Bone marrow (tissue), 2 donors: ENCODE measurements around the gene XRCC4.
A peak's percentile ranks its signal among the peaks of the same experiment; 100 is the strongest.

Experiments used
- DNase-seq, 2 donors: peaks; one replicate each; lab custom pipeline; 2025; lab: John Stamatoyannopoulos, UW

The XRCC4 gene

DNA sequence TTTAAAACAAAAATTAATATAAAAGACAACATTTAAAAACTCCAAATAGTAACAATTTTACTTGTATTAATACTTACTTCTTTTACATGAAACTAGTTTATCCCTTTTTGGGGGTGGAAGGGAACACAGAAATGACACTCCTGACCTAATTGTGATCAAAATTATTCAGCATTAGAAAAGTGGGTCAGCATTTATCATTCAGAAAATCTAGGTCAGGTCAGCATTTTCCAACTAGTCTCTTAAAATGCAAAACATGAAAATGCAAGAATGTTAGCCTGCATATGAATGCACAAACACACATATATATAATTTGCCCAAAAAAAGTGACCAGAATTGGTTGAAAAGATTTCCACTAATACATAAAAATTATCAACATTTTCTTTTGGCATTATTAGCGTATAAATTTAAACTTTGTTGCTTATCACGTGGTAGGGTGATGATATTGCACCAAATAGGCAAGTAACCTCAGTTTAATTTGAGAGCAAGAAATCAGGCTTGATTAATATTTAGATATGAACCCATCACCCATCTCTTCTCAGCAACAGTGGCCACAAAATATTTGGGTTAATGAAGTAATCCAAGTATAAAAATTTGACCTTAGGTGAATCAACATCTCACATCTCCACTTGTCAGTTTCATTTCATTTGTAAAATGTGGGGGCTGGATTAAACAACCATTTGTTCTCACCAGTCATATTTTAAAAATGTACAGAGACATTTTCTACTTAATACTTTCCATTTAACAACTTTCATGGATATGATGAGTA is 5.9 kb upstream of the XRCC4 start:
- no peak for DNase-seq

DNA sequence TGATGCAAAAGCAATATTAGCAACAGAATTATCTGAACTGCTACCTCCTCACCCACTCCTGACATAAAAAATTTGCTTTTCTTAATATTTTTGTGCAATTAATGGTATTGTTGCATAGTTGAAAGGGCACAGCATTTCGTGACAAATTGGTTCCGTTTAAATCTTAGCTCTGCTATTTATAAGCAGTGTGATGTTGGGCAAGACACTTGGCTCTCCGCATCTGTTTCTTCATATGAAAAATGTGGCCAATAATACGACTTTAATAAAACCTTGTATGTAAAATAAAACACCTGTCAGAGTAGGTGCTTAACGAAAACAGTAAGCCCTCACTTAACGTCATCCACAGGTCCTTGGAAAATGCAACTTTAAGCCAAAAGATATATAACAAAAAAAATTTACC is 4.4 kb upstream of the XRCC4 start:
- DNase-seq, result no peak

DNA sequence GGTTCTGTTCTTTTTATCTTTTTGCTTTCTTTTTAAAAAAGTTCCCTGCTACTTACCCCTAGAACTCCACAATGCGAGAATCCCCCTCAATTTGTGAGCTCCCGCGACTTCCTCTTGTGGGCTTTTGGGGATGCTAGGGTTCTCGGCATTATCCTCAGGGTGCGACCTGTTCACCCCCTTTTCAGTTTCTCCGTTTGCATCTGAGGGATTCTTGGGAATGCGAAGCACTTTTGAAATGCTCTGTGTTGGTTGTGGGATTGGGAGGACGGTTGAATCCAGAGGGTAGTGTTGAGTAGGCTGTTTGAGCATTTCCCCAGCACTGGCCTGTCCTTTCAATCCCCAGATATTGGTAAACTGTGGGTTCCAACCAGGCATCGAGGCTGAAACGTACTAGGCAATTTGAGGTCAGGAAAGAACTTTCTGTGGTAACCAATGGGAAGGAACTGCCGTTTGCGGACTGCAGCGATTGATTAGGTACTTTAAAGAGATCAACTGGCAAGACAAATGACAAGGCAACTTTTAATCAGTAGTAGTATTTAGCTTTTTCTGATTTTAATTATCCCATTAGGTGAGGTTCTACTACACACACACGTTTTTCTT is 415 bp downstream of the XRCC4 start:
- peak in 1 of 2 donors; percentile 63 for DNase-seq

DNA sequence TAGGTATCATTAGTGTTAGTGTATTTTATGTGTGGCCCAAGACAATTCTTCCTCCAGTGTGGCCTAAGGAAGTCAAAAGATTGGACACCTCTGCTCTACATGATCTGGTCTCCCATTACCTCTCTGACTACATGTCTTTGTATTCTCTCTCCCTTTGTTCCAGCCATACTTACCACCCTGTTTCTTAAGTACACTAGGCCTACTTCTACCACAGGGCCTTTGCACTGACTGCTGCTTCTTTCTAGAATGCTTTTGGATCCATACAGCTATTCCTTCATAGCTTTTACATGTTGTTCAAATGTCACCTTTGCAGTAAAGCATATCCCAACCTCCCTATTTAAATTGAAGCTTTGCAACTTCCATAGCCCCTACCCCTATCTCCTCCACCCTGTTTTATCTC is 5.4 kb downstream of the XRCC4 start:
- DNase-seq, result no peak

DNA sequence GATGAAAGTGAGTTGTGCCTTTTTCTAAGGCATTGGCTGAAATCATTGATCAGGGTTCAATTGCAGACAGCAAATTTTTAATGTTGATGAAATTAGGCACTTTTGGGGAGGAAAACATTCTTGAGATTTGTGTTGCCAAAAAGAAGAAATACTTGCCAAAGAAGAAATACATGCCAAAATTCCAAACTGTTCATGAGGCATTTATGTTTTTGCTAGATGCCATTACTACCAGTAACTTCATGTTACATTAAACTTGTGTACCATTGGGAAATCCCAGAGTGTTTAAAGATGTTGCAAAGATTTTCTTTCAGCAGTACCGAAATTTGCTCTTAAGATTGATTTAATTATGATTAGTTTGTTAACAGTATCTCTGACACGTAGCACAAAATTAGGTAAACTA is 7.0 kb downstream of the XRCC4 start:
- DNase-seq, result no peak

DNA sequence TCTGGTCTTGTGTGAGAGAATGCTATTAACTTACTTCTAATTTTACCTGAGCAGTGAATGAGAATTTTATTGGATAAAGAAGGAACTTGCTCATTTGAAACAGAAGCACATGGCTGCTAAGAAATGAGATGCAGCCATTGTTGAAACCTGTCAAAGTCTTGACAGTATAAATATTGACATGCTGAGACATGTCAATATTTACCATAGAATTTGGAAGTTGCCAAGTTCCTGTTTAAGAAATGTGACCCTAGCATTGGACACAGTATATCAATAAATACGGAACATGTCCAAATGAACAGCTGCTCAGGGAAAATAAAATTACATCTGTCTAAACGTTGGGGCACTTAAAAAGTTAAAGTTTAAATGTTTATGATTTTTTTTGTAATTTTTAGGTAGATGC is 7.8 kb downstream of the XRCC4 start:
- DNase-seq, result no peak

DNA sequence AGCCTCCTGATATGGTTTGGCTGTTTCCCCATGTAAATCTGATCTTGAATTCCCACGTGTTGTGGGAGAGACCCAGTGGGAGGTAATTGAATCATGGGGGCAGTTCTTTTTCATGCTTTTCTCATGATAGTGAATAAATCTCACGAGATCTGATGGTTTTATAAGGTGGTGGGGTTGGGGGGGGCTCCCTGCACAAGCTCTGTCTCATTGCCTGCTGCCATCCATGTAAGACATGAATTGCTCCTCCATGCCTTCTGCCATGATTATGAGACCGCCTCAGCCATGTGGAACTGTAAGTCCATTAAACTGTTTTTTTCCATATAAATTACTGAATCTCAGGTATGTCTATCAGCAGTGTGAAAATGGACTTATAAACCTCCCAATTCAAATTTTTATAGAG is 12.8 kb downstream of the XRCC4 start:
- DNase-seq, result no peak

DNA sequence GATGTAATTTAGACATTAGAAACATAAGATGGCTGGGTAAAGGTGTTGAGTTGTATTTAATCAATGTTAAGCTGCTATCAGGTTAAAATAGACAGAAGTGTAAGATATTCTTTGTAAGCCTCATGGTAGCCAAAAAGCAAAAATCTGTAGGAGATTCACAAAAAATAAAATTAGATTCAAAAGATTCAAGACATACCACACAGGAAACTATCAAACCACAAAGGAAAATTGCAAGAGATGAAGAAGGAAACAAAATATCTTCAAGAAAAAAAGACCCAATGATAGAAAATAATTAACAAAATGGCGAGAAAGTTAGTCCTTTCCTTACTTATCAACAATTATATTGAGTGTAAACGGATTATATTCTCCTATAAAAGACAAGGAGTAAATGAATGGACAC is 15.3 kb downstream of the XRCC4 start:
- DNase-seq, result no peak

DNA sequence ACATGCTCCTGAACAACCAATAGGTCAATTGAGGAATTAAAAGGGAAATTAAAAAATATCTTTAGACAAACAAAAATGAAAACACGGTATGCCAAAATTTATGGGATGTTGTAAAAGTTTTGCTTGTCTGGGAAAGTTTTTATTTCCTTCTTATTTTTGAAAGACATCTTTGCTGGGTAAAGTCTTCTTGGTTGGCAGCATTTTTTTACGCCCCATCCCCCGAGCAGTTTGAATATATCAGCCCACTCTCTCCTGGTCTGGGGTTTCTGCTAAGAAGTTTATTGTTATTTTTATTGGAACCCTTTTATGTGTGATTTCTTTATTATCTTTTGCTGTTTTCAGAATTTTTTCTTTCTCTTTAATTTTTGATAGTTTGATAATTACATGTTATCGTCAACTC is 16.3 kb downstream of the XRCC4 start:
- DNase-seq, result no peak

DNA sequence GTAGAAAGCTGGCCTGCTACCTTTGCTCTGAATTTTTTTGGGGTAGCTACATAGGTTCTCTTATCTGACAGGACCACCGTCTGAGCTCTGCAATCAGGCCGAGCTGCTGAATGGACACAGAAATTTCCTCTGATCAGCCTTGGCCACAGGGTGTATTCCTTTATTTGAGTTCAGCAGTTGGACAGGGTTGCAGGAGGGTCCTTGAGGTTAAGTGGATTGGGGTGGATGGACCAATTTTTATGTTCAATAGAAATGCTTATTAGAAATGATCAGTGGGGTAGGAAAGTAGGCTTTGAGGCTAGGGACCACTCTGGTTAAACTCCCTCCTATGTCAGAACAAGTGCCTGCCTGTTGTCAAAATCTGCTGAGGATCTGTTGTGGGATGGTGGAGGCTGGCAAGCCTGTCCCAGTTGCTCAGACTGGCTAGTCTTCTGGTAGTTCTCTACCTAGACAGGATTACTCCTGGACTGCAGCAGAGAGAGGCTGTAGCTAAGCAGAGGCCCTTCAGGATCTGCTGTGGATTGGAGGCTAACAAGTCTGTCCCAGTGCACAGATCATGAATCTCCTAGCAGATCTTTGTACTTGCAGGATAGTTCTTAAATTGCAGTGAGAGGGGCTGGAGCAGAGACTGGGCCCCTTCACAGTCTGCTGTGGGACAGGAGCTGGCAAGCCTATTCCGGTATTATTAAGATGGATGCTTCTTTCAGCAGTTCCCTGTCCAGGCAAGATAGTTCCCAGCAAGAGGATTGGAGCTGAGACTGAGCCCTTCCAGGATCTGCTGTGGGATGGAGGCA is 18.0 kb downstream of the XRCC4 start:
- no peak for DNase-seq

DNA sequence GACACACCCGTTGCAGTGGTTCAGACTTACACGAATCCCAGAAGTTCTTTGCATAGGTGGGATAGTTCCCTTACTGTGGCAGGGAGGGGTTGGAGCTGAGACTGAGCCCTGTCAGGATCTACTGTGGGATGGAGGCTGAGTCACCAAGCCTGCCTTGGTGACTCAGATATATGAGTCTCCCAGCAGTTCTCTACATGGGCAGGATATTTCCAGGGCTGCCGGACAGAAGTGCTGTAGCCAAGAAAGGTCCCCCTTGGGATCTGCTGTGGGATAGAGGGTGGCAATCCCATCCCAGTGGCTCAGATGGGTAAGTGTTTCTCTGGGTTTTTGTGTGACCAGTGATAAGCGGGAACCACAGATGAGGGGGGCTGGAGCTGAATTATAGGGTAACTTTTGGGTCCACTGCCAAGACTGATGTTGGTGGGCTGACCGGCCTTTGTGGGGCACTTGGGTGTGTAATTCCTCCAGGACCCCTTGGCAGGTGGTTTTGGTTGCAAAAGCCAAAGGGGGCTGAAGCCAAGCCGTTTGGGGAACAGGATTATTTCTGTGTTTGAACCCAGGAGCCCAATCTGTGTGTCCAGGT is 18.7 kb downstream of the XRCC4 start:
- no peak for DNase-seq

DNA sequence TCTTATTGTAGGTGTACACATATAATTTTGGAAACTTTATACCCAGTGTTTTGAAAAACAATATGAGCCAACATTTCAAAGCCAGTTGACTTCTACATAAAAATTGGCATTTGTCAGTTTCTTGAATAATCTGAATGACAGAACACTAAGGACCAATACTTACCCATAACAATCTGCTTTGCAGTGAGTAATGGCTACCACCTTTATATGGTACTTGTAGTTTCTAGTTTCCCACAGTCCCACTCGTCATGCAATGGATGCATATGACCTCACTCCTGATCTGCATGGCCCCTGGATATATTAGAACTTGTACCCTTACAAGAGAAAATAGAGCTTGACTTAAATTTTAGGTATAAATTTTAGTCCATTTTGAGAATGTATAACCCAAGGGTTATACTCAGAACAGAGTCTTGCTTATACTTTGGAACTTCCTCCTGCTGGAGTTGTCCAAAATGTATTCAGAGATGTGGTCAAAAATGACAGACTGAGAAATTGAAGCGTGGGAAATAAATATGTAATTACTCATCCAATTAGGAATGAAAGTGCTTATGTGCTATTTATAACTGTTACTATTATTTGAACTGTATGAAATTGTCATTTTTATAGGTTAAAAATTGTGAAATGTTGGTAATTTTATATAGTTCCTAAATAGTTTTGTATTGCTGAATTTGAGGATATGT is 19.5 kb downstream of the XRCC4 start:
- DNase-seq, result no peak

DNA sequence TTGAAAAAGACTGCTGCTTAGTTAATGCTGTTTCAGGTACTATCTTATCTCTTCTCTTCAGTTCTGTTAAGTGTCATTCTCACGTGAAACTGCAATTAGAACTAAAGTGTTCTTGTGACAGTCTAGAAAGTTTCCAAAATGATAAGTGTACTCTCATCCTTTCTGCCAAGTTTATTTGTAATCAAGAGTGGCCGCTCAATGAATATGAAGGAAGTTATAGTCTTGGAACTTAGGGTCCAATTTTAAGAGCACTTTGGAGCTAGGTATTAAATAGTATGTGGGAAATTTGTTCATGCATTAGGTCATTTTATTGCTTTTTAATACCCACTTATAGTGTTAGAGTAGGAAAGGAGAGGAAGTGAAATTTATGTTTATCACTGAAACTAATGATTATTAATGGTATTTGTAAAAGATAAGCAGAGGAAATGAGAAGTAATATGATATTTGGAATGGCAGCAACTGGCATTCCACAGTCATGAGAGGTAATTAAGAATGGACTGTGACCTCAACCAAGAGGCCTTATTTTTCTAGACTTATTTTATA is 20.4 kb downstream of the XRCC4 start:
- no peak for DNase-seq

DNA sequence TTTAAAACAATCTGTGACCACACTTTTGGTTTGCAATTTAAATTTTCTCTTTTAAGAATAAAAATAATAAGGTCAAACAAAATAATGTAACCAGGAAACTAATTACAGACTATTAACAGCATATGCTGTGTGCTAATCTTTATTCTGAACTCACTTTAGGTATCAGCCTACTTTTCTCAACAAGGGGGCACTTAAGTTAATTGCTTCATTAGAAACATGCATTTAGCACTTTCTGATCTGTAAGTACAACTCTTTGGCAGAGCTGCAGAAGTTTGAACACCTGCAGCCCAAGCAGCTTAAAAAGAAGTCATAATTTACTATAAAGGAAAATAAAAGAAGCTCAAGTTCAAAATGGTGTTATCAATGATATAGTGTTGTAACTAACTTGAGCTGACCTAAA is 21.7 kb downstream of the XRCC4 start:
- DNase-seq, result no peak

DNA sequence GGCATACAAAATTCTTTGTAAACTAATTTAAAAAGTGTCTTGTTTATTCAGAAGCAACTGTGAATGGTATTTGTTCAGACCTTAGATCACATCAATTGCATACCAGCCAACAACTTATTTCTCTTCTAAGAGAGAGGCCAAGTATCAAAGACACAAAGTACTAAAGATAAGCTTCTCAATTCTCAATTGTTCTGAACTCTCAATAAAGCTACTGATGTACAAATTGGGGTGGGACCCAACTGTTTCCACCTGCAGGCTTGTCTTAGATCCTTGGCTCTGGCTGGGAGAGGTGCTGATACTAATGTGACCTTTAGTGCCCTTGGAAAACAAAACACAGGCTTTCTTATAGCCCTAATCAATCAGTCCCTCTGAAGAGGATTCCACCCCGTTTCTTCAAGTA is 22.1 kb downstream of the XRCC4 start:
- DNase-seq, result no peak

DNA sequence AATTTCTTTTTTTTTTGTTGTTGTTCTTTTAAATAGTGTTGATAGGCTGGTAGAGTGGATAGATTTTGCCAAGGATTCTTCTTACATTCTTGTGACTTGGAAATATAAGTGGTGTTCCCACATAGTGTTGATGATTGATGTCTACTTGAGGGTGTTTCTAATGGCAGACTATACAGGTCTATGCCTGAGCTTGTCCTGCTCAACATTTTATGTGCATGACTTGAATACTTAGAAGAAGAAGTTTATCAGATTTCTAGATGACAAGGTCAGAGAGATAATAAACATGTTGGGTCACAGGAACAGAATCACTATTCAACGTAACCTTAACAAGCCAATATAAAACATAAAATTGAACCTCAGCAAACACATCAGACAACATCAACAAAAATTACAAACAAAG is 24.2 kb downstream of the XRCC4 start:
- DNase-seq, result no peak

DNA sequence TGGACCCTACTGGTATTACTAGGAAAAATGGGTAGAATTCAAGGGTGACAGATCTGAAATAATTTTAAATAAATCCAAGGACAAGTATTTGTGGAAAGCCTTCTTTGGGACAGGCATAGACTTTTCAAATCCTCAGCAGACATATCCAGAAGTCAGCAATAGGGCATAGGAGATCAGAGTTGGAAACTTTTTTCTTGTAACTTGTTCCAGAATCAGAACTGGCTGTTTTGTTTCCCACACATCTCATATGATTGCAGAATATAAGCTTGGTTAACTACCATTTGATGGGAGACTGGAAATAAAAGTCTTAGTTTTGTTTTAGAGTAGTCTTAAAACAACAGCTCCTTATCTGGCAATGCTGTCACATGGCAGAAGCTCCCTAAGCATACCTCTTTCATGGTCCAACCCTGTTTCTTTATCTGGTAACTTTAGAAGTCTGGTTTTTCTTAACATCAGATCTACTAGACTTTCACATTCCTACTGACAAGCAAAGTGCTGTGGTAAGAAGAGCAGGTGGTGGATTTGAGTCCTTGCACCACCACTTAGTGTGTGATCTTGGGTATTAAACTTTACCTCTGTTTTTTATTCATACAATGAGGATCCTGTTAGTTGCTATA is 25.1 kb downstream of the XRCC4 start:
- DNase-seq, result no peak

DNA sequence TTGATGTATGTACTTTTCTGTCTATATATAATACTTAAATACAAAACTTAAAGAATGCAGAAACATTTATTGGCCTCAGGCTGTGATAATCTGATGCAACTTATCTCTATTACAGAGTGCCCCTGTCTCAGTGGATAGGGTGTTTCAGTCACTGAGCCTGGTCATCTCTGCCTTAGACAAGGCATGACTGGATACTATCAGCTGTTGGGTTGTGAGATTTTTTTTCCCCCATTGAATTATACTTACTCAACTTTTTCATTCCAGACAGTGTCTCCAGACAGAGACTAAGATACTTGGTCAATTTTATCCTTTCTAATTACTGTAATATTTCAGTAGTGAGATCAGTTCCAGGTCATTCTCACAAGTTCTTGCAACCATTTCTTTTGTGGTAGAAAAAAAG is 26.7 kb downstream of the XRCC4 start:
- DNase-seq, result no peak

DNA sequence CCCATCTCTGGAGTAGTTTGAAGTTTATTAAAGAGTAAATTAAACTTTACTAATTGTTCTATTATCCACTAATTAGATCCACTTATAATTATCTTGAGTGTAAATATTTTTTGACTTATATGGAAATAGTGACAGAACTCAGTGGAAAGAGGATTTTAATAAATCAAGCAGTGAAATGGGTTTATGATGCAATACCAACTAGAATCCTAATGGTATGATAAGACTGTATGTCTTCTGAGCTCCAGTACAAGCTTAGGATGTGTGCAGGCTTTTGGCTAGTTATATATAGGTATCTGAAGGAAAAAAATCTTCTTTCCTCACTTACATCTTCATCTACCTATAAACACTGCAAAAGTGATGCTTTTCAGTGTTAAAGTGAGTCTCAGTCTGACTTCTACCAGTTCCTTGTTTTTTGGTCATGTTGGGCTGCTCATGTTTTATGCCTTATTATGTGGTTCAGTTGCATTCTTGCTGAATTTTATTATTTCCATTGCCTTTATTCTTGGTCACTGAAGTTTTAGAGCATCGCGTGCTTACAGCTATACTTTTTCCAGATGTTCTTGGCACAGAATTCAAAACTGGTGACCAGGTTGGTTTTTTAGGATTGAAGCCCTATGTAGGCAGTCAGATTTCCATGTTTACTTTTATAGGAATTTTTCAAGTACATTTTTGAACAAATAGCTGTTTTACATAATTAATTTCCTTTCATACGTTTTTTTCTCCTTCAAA is 30.5 kb downstream of the XRCC4 start:
- no peak for DNase-seq

DNA sequence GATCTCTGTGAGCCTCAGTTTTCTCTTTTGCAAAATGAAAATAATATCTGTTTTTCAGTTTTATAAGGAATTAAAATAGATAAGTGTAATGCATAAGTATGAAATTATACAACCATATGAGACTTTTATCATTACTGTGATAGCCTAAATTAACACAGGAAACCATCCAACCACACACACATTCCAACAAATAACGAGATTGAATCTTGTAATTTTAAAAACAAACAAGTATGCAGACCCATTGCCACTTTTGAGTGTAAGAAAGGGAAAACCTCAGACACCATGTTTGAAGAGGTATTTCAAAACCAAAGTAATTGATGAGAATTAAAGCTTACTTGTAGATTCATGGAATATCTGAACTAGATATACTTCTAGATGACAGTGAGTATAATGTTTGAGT is 32.0 kb downstream of the XRCC4 start:
- DNase-seq, result no peak

DNA sequence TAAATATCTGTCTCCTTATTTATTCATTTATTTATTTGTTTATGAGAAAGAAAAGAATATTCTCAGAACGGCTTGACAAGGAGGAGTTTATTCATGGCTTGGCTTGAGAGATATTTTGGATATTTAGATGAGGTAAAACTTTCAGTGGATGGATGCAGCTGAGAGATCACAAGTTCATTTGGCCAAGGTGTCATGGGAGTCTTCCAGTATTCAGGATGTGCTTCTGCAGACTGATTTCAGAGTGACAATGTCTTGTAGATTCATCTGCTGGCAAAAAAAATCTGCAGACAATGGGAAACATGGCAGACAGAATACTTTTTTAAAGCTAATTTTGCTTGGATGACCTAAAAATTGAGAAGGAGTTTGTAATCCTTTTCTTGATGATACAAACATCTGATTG is 38.5 kb downstream of the XRCC4 start:
- DNase-seq, result no peak
